RWPE2 (cell line): ENCODE results near the gene L3MBTL4.
"Not testable (repeated sequence)": the region's sequence is repeated elsewhere in the genome, so short reads cannot be mapped to it uniquely, and the experiment has no call there.

ENCODE experiments used
- ATAC-seq: fragments of 200-7000 bp; cut with Tn5 transposase; 3 replicates; pipeline ENCODE4 v1.9.1; 2021; ENCODE audit warnings: low read depth
- DNase-seq: peaks from one replicate; pipeline ENCODE4 v3.0.0-alpha.2; 2020; ENCODE audit warnings: low spot score
- H3K27ac ChIP-seq: fragments of 450-650 bp; 2 replicates; pipeline ENCODE4 v1.5.1; 2017; ENCODE audit warnings: mild to moderate bottlenecking; ENCODE audit not compliant: poor library complexity, severe bottlenecking
- H3K27me3 ChIP-seq: fragments of 250-450 bp; sonication (Bioruptor Pico); 2 replicates; pipeline ENCODE4 v1.5.1; 2021; ENCODE audit warnings: mild to moderate bottlenecking, moderate library complexity; ENCODE audit not compliant: insufficient read depth, poor library complexity, severe bottlenecking
- H3K36me3 ChIP-seq: fragments of 250-450 bp; sonication (Bioruptor Pico); 2 replicates; pipeline ENCODE4 v1.5.1; 2020; ENCODE audit warnings: low read depth, mild to moderate bottlenecking, moderate library complexity
- H3K4me1 ChIP-seq: fragments of 250-450 bp; sonication (Bioruptor Pico); 2 replicates; pipeline ENCODE4 v1.5.1; 2021; ENCODE audit warnings: mild to moderate bottlenecking, moderate library complexity; ENCODE audit not compliant: insufficient read depth, poor library complexity, severe bottlenecking
- H3K4me3 ChIP-seq: fragments of 250-450 bp; sonication (Bioruptor Pico); 2 replicates; pipeline ENCODE4 v1.5.1; 2021; ENCODE audit warnings: mild to moderate bottlenecking, moderate library complexity; ENCODE audit not compliant: severe bottlenecking
- H3K9me3 ChIP-seq: fragments of 250-450 bp; sonication (Bioruptor Pico); 2 replicates; pipeline ENCODE4 v1.5.1; 2021; ENCODE audit warnings: mild to moderate bottlenecking, moderate library complexity; ENCODE audit not compliant: severe bottlenecking
- CTCF ChIP-seq: fragments of 450-650 bp; IDR thresholded peaks from one replicate; pipeline ENCODE4 v1.5.1; 2017; ENCODE audit warnings: mild to moderate bottlenecking, moderate library complexity; ENCODE audit not compliant: poor library complexity, severe bottlenecking

Gene L3MBTL4

GRCh38 chr18:6150430-6150829, 264.3 kb downstream of the L3MBTL4 start:
- ATAC-seq: no peak
- no peak overlapping the region for H3K27ac ChIP-seq
- no peaks in the 10 kb centered on the region for H3K9me3 ChIP-seq
- DNase-seq: no peak
- H3K4me3 ChIP-seq: no peak overlapping the region
- no peaks in the 10 kb centered on the region for H3K27me3 ChIP-seq
- H3K36me3 ChIP-seq: no peaks in the 10 kb centered on the region
- H3K4me1 ChIP-seq: no peaks in the 10 kb centered on the region
- no peak for TF ChIP-seq CTCF

DNA sequence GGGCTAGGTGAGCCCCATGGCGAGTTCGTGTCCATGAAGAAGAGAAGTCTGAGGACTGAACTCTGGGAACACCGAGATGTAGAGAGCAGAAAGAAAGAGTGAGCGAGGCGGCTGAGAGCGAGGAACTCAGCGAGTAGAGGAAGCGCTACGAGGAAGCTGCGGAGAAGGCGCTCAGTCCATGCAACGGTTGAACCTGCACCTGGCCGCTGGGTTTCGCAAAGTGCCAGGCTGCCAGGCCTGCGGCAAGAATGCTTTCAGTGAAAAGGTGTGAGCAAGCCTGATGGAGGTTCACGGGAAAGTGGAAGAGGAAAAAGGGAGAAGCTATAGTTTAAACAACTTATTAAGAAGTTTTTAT, 268.4 kb downstream of the L3MBTL4 start:
- Histone ChIP-seq H3K36me3 (no peaks in the 10 kb centered on the region), H3K9me3 (no peaks in the 10 kb centered on the region), H3K27me3 (no peaks in the 10 kb centered on the region), H3K4me3 (no peak overlapping the region), H3K4me1 (no peaks in the 10 kb centered on the region), H3K27ac (no peak overlapping the region)
- no peak for ATAC-seq
- TF ChIP-seq CTCF: no peak
- no peak for DNase-seq

- Histone ChIP-seq H3K9me3 (no peaks in the 10 kb centered on the region), H3K4me3 (no peak overlapping the region), H3K36me3 (no peaks in the 10 kb centered on the region), H3K27ac (no peak overlapping the region), H3K4me1 (no peaks in the 10 kb centered on the region), H3K27me3 (no peaks in the 10 kb centered on the region)
- TF ChIP-seq CTCF: no peak
- no peak for DNase-seq
- no peak for ATAC-seq
Observed at GRCh38 chr18:6145645-6146306, 268.9 kb downstream of the L3MBTL4 start.

DNA sequence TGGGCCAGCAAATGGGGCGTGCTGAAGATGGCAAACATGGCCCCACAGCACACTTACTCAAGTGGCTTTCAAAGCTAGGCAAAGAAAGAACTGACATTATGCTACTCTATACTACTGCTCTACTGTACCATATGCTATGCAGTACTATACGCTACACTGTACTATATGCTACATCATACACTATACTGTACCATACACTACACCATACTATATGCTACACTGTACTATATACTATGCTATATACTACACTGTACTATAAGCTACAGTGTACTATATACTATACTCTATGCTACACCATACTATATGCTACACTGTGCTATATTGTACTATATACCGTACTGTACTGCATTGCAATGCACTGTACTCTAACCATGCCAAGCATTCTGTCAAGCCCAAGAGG, 275.7 kb downstream of the L3MBTL4 start:
- H3K4me1 ChIP-seq: no peaks in the 10 kb centered on the region
- H3K4me3 ChIP-seq: no peak overlapping the region
- DNase-seq (no peak), ATAC-seq (no peak)
- no peak for TF ChIP-seq CTCF
- no peaks in the 10 kb centered on the region for H3K9me3 ChIP-seq
- H3K36me3 ChIP-seq: no peaks in the 10 kb centered on the region
- H3K27ac ChIP-seq: no peak overlapping the region
- no peaks in the 10 kb centered on the region for H3K27me3 ChIP-seq

DNA sequence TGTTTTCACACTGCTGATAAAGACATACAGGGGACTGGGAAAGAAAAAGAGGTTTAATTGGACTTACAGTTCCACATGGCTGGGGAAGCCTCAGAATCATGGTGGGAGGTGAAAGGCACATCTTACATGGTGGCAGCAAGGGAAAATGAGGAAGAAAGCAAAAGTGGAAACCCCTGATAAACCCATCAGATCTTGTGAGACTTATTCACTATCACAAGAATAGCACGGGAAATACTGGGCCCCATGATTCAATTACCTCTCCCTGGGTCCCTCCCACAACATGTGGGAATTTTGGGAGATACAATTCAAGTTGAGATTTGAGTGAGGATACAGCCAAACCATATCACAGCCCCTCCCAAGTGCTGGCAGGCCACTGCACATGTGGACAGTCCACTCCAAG, 278.8 kb downstream of the L3MBTL4 start:
- not testable (repeated sequence) for DNase-seq, H3K4me3 ChIP-seq, H3K9me3 ChIP-seq, H3K4me1 ChIP-seq, H3K36me3 ChIP-seq, H3K27me3 ChIP-seq, ATAC-seq, H3K27ac ChIP-seq

- not testable (repeated sequence) for H3K9me3 ChIP-seq, H3K4me1 ChIP-seq, H3K27ac ChIP-seq, H3K36me3 ChIP-seq, H3K27me3 ChIP-seq, DNase-seq, H3K4me3 ChIP-seq, ATAC-seq
Observed at GRCh38 chr18:6135029-6135428, 279.7 kb downstream of the L3MBTL4 start.
